ENCODE results near the gene FRA10AC1. TPM values are rescaled to one million over a fixed set of nuclear protein-coding genes. Genes with fewer than 3 reads are reported as not detected.

Gene FRA10AC1
- total RNA-seq, 5 donors from 2014 or later (not counting 1 experiment from before 2014, with no cell fraction given), result 15.2 to 24.1 (median 18.2) TPM

- H3K27me3 Mint-ChIP-seq, result peaks cover 9 to 13% of the 10 kb centered on the region in 2 donors
- H3K4me1 Mint-ChIP-seq, result peaks cover 0 to 3% (median 0%) of the 10 kb centered on the region in 3 donors
- H3K4me3 Mint-ChIP-seq, result no peak overlapping the region
- H3K9me3 ChIP-seq, result no peaks in the 10 kb centered on the region
- 100% methylated on average over 2 of the region's 9 CpGs for WGBS (ENCODE audit: insufficient coverage)
- no peaks in the 10 kb centered on the region for H3K36me3 ChIP-seq (ENCODE audit: control insufficient read depth in 2 of 2, extremely low read depth in 1 of 2, insufficient read depth in 1 of 2, low read length in 1 of 2)
- H3K9me3 Mint-ChIP-seq, result no peaks in the 10 kb centered on the region
- H3K27ac Mint-ChIP-seq, result no peak overlapping the region
- ATAC-seq (replicated peaks in 1 of 4) (no peak), DNase-seq (no peak)
- ChIA-PET POLR2A (no interaction called here), CTCF (interaction anchor here in 1 of 2 donors (0.6 kb wide), 1 partner anchor 846 kb away, joined by 3 read pairs; no protein-coding TSS in a partner anchor)
- no peak overlapping the region for H3K27ac ChIP-seq (ENCODE audit: low read length)
- no peak overlapping the region for H3K4me3 ChIP-seq (ENCODE audit: control insufficient read depth in 1 of 2, extremely low read depth in 1 of 2, low read length in 1 of 2)
- H3K4me1 ChIP-seq (ENCODE audit: control insufficient read depth in 1 of 2, extremely low read depth in 1 of 2, insufficient read depth in 2 of 2, low read length in 2 of 2), result no peaks in the 10 kb centered on the region
- no peaks in the 10 kb centered on the region for H3K36me3 Mint-ChIP-seq
- peaks cover 0 to 3% of the 10 kb centered on the region in 2 experiments for H3K27me3 ChIP-seq (replicated peaks in 1 of 2; ENCODE audit: control insufficient read depth in 2 of 2, extremely low read depth in 1 of 2, insufficient read depth in 2 of 2, low read length in 1 of 2)
Measured at GRCh38 chr10:93745408-93746065, 43.1 kb upstream of the FRA10AC1 start.

GRCh38 chr10:93742633-93743349, 40.4 kb upstream of the FRA10AC1 start:
- no peak for DNase-seq
- H3K4me1 Mint-ChIP-seq, result peaks cover 0 to 3% (median 0%) of the 10 kb centered on the region in 3 donors
- ChIA-PET CTCF (no interaction called here), POLR2A (no interaction called here)
- H3K27me3 Mint-ChIP-seq, result peaks cover 10 to 14% of the 10 kb centered on the region in 2 donors
- WGBS (ENCODE audit: insufficient coverage), result 74% methylated on average over 3 of the region's 8 CpGs
- no peak overlapping the region for H3K4me3 Mint-ChIP-seq
- H3K4me3 ChIP-seq (ENCODE audit: control insufficient read depth in 1 of 2, extremely low read depth in 1 of 2, low read length in 1 of 2), result no peak overlapping the region
- H3K36me3 ChIP-seq (ENCODE audit: control insufficient read depth in 2 of 2, extremely low read depth in 1 of 2, insufficient read depth in 1 of 2, low read length in 1 of 2), result no peaks in the 10 kb centered on the region
- H3K9me3 ChIP-seq, result no peaks in the 10 kb centered on the region
- ATAC-seq (replicated peaks in 1 of 4), result no peak
- H3K36me3 Mint-ChIP-seq, result no peaks in the 10 kb centered on the region
- no peak overlapping the region for H3K27ac Mint-ChIP-seq
- H3K9me3 Mint-ChIP-seq, result peaks cover 0 to 3% (median 0%) of the 10 kb centered on the region in 3 donors
- no peaks in the 10 kb centered on the region for H3K4me1 ChIP-seq (ENCODE audit: control insufficient read depth in 1 of 2, extremely low read depth in 1 of 2, insufficient read depth in 2 of 2, low read length in 2 of 2)
- no peak overlapping the region for H3K27ac ChIP-seq (ENCODE audit: low read length)
- H3K27me3 ChIP-seq (replicated peaks in 1 of 2; ENCODE audit: control insufficient read depth in 2 of 2, extremely low read depth in 1 of 2, insufficient read depth in 2 of 2, low read length in 1 of 2), result peaks cover 0 to 3% of the 10 kb centered on the region in 2 experiments

DNA sequence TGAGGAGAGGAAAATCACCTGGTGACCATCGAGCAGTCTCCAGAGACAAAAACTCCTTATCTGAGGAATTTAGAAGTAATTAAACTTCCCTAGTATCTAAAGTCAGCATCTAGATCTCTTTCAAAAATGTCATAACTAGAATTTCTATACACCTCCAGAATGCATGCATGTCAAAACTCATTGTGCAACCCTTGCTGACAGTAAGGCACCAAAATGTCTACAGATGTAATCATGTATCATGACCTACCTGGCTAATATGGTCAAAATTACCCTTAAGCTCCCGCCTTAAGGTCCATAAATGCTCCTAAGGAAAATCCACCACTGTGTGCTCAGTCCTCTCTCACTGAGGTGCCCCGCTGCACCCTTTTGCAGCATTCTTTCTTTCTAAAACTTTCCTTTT, 39.0 kb upstream of the FRA10AC1 start:
- H3K9me3 Mint-ChIP-seq, result peaks cover 0 to 3% (median 0%) of the 10 kb centered on the region in 3 donors
- no peak overlapping the region for H3K4me3 ChIP-seq (ENCODE audit: control insufficient read depth in 1 of 2, extremely low read depth in 1 of 2, low read length in 1 of 2)
- H3K27me3 ChIP-seq (replicated peaks in 1 of 2; ENCODE audit: control insufficient read depth in 2 of 2, extremely low read depth in 1 of 2, insufficient read depth in 2 of 2, low read length in 1 of 2), result peaks cover 0 to 3% of the 10 kb centered on the region in 2 experiments
- H3K27ac Mint-ChIP-seq, result no peak overlapping the region
- CTCF ChIA-PET, result no interaction called here
- peaks cover 14 to 20% of the 10 kb centered on the region in 2 donors for H3K27me3 Mint-ChIP-seq
- DNase-seq (no peak), ATAC-seq (replicated peaks in 1 of 4) (no peak)
- POLR2A ChIA-PET, result no interaction called here
- no peak overlapping the region for H3K4me3 Mint-ChIP-seq
- WGBS (ENCODE audit: insufficient coverage), result 90% methylated on average over 1 of the region's 3 CpGs
- H3K36me3 ChIP-seq (ENCODE audit: control insufficient read depth in 2 of 2, extremely low read depth in 1 of 2, insufficient read depth in 1 of 2, low read length in 1 of 2), result no peaks in the 10 kb centered on the region
- no peaks in the 10 kb centered on the region for H3K4me1 ChIP-seq (ENCODE audit: control insufficient read depth in 1 of 2, extremely low read depth in 1 of 2, insufficient read depth in 2 of 2, low read length in 2 of 2)
- no peaks in the 10 kb centered on the region for H3K36me3 Mint-ChIP-seq
- H3K9me3 ChIP-seq, result no peaks in the 10 kb centered on the region
- H3K4me1 Mint-ChIP-seq, result peaks cover 0 to 3% (median 0%) of the 10 kb centered on the region in 3 donors
- H3K27ac ChIP-seq (ENCODE audit: low read length), result no peak overlapping the region

- H3K4me3 ChIP-seq (ENCODE audit: control insufficient read depth in 1 of 2, extremely low read depth in 1 of 2, low read length in 1 of 2), result no peak overlapping the region
- H3K27ac Mint-ChIP-seq, result no peak overlapping the region
- peaks cover 38 to 52% of the 10 kb centered on the region in 2 donors for H3K27me3 Mint-ChIP-seq
- ChIA-PET CTCF (no interaction called here), POLR2A (no interaction called here)
- no peaks in the 10 kb centered on the region for H3K4me1 Mint-ChIP-seq
- no peaks in the 10 kb centered on the region for H3K36me3 Mint-ChIP-seq
- ATAC-seq (replicated peaks in 1 of 4) (no peak), DNase-seq (no peak)
- H3K9me3 Mint-ChIP-seq, result no peaks in the 10 kb centered on the region
- H3K4me3 Mint-ChIP-seq, result no peak overlapping the region
- WGBS (ENCODE audit: insufficient coverage), result no CpG with 5 or more reads among the region's 1 CpG
- H3K27me3 ChIP-seq (replicated peaks in 1 of 2; ENCODE audit: control insufficient read depth in 2 of 2, extremely low read depth in 1 of 2, insufficient read depth in 2 of 2, low read length in 1 of 2), result no peaks in the 10 kb centered on the region
- H3K4me1 ChIP-seq (ENCODE audit: control insufficient read depth in 1 of 2, extremely low read depth in 1 of 2, insufficient read depth in 2 of 2, low read length in 2 of 2), result no peaks in the 10 kb centered on the region
- H3K36me3 ChIP-seq (ENCODE audit: control insufficient read depth in 2 of 2, extremely low read depth in 1 of 2, insufficient read depth in 1 of 2, low read length in 1 of 2), result no peaks in the 10 kb centered on the region
- H3K9me3 ChIP-seq, result no peaks in the 10 kb centered on the region
- no peak overlapping the region for H3K27ac ChIP-seq (ENCODE audit: low read length)
Measured at GRCh38 chr10:93726024-93726423, 23.6 kb upstream of the FRA10AC1 start.

DNA sequence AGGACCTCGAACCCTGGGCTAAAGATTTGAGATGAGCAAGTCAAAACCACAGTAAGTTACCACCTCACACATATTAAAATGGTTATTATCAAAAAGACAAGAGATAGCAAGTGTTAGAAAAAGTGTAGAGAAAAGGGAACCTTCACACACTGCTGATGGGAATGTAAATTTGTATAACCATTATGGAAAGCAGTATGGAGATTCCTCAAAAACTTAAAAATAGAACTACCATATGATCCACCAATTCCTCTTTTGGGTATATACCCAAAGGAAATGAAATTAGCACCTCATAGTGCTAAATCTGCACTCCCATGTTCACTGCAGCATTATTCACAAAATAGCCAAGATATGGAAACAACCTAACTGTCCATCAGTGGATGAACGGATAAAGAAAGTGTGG, 20.8 kb upstream of the FRA10AC1 start:
- Histone ChIP-seq H3K36me3 (ENCODE audit: control insufficient read depth in 2 of 2, extremely low read depth in 1 of 2, insufficient read depth in 1 of 2, low read length in 1 of 2) (no peaks in the 10 kb centered on the region), H3K4me1 (ENCODE audit: control insufficient read depth in 1 of 2, extremely low read depth in 1 of 2, insufficient read depth in 2 of 2, low read length in 2 of 2) (no peaks in the 10 kb centered on the region), H3K4me3 (ENCODE audit: control insufficient read depth in 1 of 2, extremely low read depth in 1 of 2, low read length in 1 of 2) (no peak overlapping the region), H3K27me3 (replicated peaks in 1 of 2; ENCODE audit: control insufficient read depth in 2 of 2, extremely low read depth in 1 of 2, insufficient read depth in 2 of 2, low read length in 1 of 2) (peaks cover 0 to 7% of the 10 kb centered on the region in 2 experiments), H3K9me3 (no peaks in the 10 kb centered on the region), H3K27ac (ENCODE audit: low read length) (no peak overlapping the region)
- Mint-ChIP-seq H3K4me3 (no peak overlapping the region), H3K36me3 (no peaks in the 10 kb centered on the region), H3K27ac (no peak overlapping the region), H3K9me3 (no peaks in the 10 kb centered on the region), H3K4me1 (no peaks in the 10 kb centered on the region), H3K27me3 (peaks cover 39 to 48% of the 10 kb centered on the region in 2 donors)
- POLR2A ChIA-PET, result no interaction called here
- ATAC-seq (replicated peaks in 1 of 4) (no peak), DNase-seq (no peak)
- no CpG with 5 or more reads among the region's 2 CpGs for WGBS (ENCODE audit: insufficient coverage)
- CTCF ChIA-PET, result interaction anchor here in 1 of 2 donors (0.6 kb wide), 1 partner anchor 1207 kb away, joined by 3 read pairs; no protein-coding TSS in a partner anchor

GRCh38 chr10:93722550-93722949, 20.2 kb upstream of the FRA10AC1 start:
- H3K27me3 Mint-ChIP-seq, result peaks cover 36 to 44% of the 10 kb centered on the region in 2 donors
- no peak overlapping the region for H3K4me3 Mint-ChIP-seq
- CTCF ChIA-PET, result no interaction called here

More at GRCh38 chr10:93722550-93722949, 20.2 kb upstream of the FRA10AC1 start:
- H3K4me1 Mint-ChIP-seq, result no peaks in the 10 kb centered on the region
- no peaks in the 10 kb centered on the region for H3K36me3 Mint-ChIP-seq
- Histone ChIP-seq H3K36me3 (ENCODE audit: control insufficient read depth in 2 of 2, extremely low read depth in 1 of 2, insufficient read depth in 1 of 2, low read length in 1 of 2) (no peaks in the 10 kb centered on the region), H3K4me1 (ENCODE audit: control insufficient read depth in 1 of 2, extremely low read depth in 1 of 2, insufficient read depth in 2 of 2, low read length in 2 of 2) (no peaks in the 10 kb centered on the region), H3K9me3 (no peaks in the 10 kb centered on the region), H3K27me3 (replicated peaks in 1 of 2; ENCODE audit: control insufficient read depth in 2 of 2, extremely low read depth in 1 of 2, insufficient read depth in 2 of 2, low read length in 1 of 2) (peaks cover 0 to 7% of the 10 kb centered on the region in 2 experiments), H3K4me3 (ENCODE audit: control insufficient read depth in 1 of 2, extremely low read depth in 1 of 2, low read length in 1 of 2) (no peak overlapping the region), H3K27ac (ENCODE audit: low read length) (no peak overlapping the region)
- no peak for ATAC-seq (replicated peaks in 1 of 4)
- no peak overlapping the region for H3K27ac Mint-ChIP-seq
- H3K9me3 Mint-ChIP-seq, result no peaks in the 10 kb centered on the region
- POLR2A ChIA-PET, result interaction anchor here in 1 of 2 donors (0.6 kb wide), 1 partner anchor 21 kb away, joined by 3 read pairs; no protein-coding TSS in a partner anchor
- no peak for DNase-seq

Measured in T-cell (primary cell).